ENCODE results near the gene SVBP.

Gene SVBP

GRCh38 chr1:42766741-42767509 lies 50.3 kb downstream of the SVBP start, which contains the start of the genes C1orf50 and P3H1:
TSS of gene C1orf50 (plus strand) at chr1:42767249. CDS start at chr1:42767312, 63 bp downstream.
TSS of gene P3H1 (minus strand) at chr1:42767028. CDS start at chr1:42766971, 57 bp downstream.
- ATAC-seq, result peak; percentile 94

GRCh38 chr1:42765832-42766740 lies 51.1 kb downstream of the SVBP start:
- ATAC-seq, result peak; percentile 61
- peak; percentile 75; the same call in 1 of the 2 replicates for TF ChIP-seq PATZ1 (CRISPR knock-in tag; IDR thresholded peaks at IDR 0.05; ENCODE audit: borderline replicate concordance)
- no peak for TF ChIP-seq CSDC2 (CRISPR knock-in tag; IDR thresholded peaks at IDR 0.05)
- 0 out of 2 replicates have a peak, but pooled peaks have one; percentile 26 for TF ChIP-seq ZFP30 (CRISPR knock-in tag; IDR thresholded peaks at IDR 0.05)
- TF ChIP-seq ZNF70 (CRISPR knock-in tag; IDR thresholded peaks at IDR 0.05), result no peak

More at GRCh38 chr1:42766741-42767509, 50.3 kb downstream of the SVBP start, which contains the start of the genes C1orf50 and P3H1:
- no peak for TF ChIP-seq BACH2 (CRISPR knock-in tag; IDR thresholded peaks at IDR 0.05; ENCODE audit: borderline replicate concordance)
- no peak for TF ChIP-seq ZFP3 (CRISPR knock-in tag; IDR thresholded peaks at IDR 0.05)
- no peak for TF ChIP-seq SNAI2 (CRISPR knock-in tag; IDR thresholded peaks at IDR 0.05)
- no peak for TF ChIP-seq TOX (CRISPR knock-in tag; IDR thresholded peaks at IDR 0.05; ENCODE audit: borderline replicate concordance)
- no peak for TF ChIP-seq POU6F1 (CRISPR knock-in tag; IDR thresholded peaks at IDR 0.05; ENCODE audit: borderline replicate concordance, low read depth)
- TF ChIP-seq ZNF70 (CRISPR knock-in tag; IDR thresholded peaks at IDR 0.05), result no peak
- no peak for TF ChIP-seq ZC3H10 (CRISPR knock-in tag; IDR thresholded peaks at IDR 0.05)
- TF ChIP-seq CSRNP3 (CRISPR knock-in tag; IDR thresholded peaks at IDR 0.05), result no peak
- no peak for TF ChIP-seq TSHZ2 (CRISPR knock-in tag; IDR thresholded peaks at IDR 0.05)

- no peak for ATAC-seq
- TF ChIP-seq PPARA (CRISPR knock-in tag; IDR thresholded peaks at IDR 0.05; ENCODE audit: borderline replicate concordance) (no peak), ZFP30 (CRISPR knock-in tag; IDR thresholded peaks at IDR 0.05) (no peak), TCF4 (CRISPR knock-in tag; IDR thresholded peaks at IDR 0.05; ENCODE audit: borderline replicate concordance) (no peak), ESRRG (CRISPR knock-in tag; IDR thresholded peaks at IDR 0.05) (no peak), BACH2 (CRISPR knock-in tag; IDR thresholded peaks at IDR 0.05; ENCODE audit: borderline replicate concordance) (no peak), ZNF565 (CRISPR knock-in tag; conservative IDR thresholded peaks at IDR 0.05; ENCODE audit: low read depth) (no peak), SNAI2 (CRISPR knock-in tag; IDR thresholded peaks at IDR 0.05) (no peak), GLIS3 (CRISPR knock-in tag; IDR thresholded peaks at IDR 0.05) (no peak), OSR1 (CRISPR knock-in tag; IDR thresholded peaks at IDR 0.05) (no peak), ISL1 (CRISPR knock-in tag; IDR thresholded peaks at IDR 0.05) (no peak), RARB (CRISPR knock-in tag; IDR thresholded peaks at IDR 0.05) (no peak)
Observed at GRCh38 chr1:42765269-42765668, 51.9 kb downstream of the SVBP start.
